PC-9 (cell line): ENCODE data around the gene CAP2. TPM values are rescaled to one million over a fixed set of nuclear protein-coding genes. Genes with fewer than 3 reads are reported as not detected.

ENCODE experiments used
- BruUV-seq: library from RNA; stranded (reverse); fragments of 400-500 nt; replicated peaks from 2 replicates; lab custom pipeline; 2021; lab: Mats Ljungman, UMichigan
- CTCF ChIA-PET: fragments of 300-600 bp; sonication (Branson Sonifier 250); formaldehyde crosslinking; loops from one replicate; lab custom pipeline; 2022; ENCODE audit warnings: antibody characterized with exemption; lab: Charles Lee
- POLR2A ChIA-PET: fragments of 300-600 bp; sonication (Branson Sonifier 250); formaldehyde crosslinking; loops from one replicate; lab custom pipeline; 2022; ENCODE audit warnings: antibody characterized with exemption; ENCODE audit not compliant: unreplicated experiment; lab: Charles Lee
- DNase-seq, 2 experiments: peaks; one replicate each; pipeline versions ENCODE4 v3.0.0 to v3.0.0-alpha.2; 2015 to 2022; ENCODE audit warnings: mixed read lengths in 1 of 2
- H2AFZ ChIP-seq: fragments of 200-600 bp; sonication (generic); 2 replicates; pipeline ENCODE4 v1.8.1; 2017; ENCODE audit warnings: antibody characterized with exemption
- H3F3A ChIP-seq: fragments of 200-600 bp; sonication (generic); 2 replicates; pipeline ENCODE4 v1.8.1; 2017; ENCODE audit warnings: antibody characterized with exemption, mild to moderate bottlenecking, low read depth; ENCODE audit not compliant: insufficient read depth
- H3K27ac ChIP-seq: fragments of 200-600 bp; sonication (generic); 2 replicates; pipeline ENCODE4 v1.6.1; 2016; ENCODE audit warnings: mixed run types
- H3K27me3 ChIP-seq: fragments of 200-600 bp; sonication (generic); 2 replicates; pipeline ENCODE4 v1.6.1; 2016; ENCODE audit warnings: low read depth, mixed run types; ENCODE audit not compliant: insufficient read depth
- H3K36me3 ChIP-seq: fragments of 200-600 bp; sonication (generic); 2 replicates; pipeline ENCODE4 v1.6.1; 2016; ENCODE audit warnings: low read depth, mixed run types
- H3K4me1 ChIP-seq: fragments of 200-600 bp; sonication (generic); replicated peaks from 2 replicates; pipeline ENCODE4 v1.6.1; 2016; ENCODE audit warnings: mixed run types; ENCODE audit not compliant: insufficient read depth
- H3K4me2 ChIP-seq: fragments of 200-600 bp; sonication (generic); 2 replicates; pipeline ENCODE4 v1.6.1; 2017; ENCODE audit warnings: mixed run types
- H3K4me3 ChIP-seq: fragments of 200-600 bp; sonication (generic); 2 replicates; pipeline ENCODE4 v1.6.1; 2016; ENCODE audit warnings: mixed run types
- H3K79me2 ChIP-seq: fragments of 200-600 bp; sonication (generic); 2 replicates; pipeline ENCODE4 v1.6.1; 2017; ENCODE audit warnings: low read depth, mixed run types
- H3K9me2 ChIP-seq: fragments of 200-600 bp; sonication (generic); 2 replicates; pipeline ENCODE4 v1.8.1; 2017; ENCODE audit warnings: mild to moderate bottlenecking; ENCODE audit not compliant: insufficient read depth
- H3K9me3 ChIP-seq: fragments of 200-600 bp; sonication (generic); 2 replicates; pipeline ENCODE4 v1.8.1; 2016; ENCODE audit warnings: low read depth; ENCODE audit not compliant: insufficient read depth
- H4K20me1 ChIP-seq: fragments of 200-600 bp; sonication (generic); 2 replicates; pipeline ENCODE4 v1.8.1; 2017; ENCODE audit not compliant: insufficient read depth
- EZH2 ChIP-seq: fragments of 200-600 bp; sonication (generic); IDR thresholded peaks from 2 replicates; pipeline ENCODE4 v1.8.0; 2017; ENCODE audit warnings: antibody characterized with exemption, low read depth
- intact Hi-C: fragments of 100-400 bp; cut with micrococcal nuclease; formaldehyde crosslinking; loops from one replicate; pipeline ENCODE4 v1.10.0; 2022; ENCODE audit not compliant: unreplicated experiment
- total RNA-seq: library from RNA; stranded (reverse); gene quantifications from 2 replicates; pipeline ENCODE4 v1.2.3, GENCODE V29; 2021
- TF ChIP-seq, protein P1 (sequence below): fragments of 200-600 bp; sonication (generic); conservative IDR thresholded peaks from 2 replicates; pipeline ENCODE4 v1.6.1; 2017; ENCODE audit warnings: mixed run types, antibody characterized with exemption, mild to moderate bottlenecking, moderate library complexity

Gene CAP2
- total RNA-seq, 1 experiment from 2014 or later = 12.0 TPM

- Histone ChIP-seq H3K27me3 (no peaks in the 10 kb centered on the region), H3K4me1 (no peaks in the 10 kb centered on the region), H4K20me1 (no peaks in the 10 kb centered on the region), H3K4me3 (no peak overlapping the region), H3K79me2 (no peaks in the 10 kb centered on the region), H3K4me2 (no peak overlapping the region), H3K27ac (no peak overlapping the region), H3K9me2 (no peaks in the 10 kb centered on the region), H3K9me3 (no peaks in the 10 kb centered on the region), H3F3A (peaks cover 3% of the 10 kb centered on the region; the same call in 1 of the 2 replicates), H2AFZ (no peak overlapping the region), H3K36me3 (0 out of 2 replicates have a peak, but pooled peaks cover 5% of the 10 kb centered on the region)
- ChIA-PET POLR2A (interaction anchor here (0.7 kb wide), 1 partner anchor 144 kb away, joined by 3 read pairs; no protein-coding TSS in a partner anchor), CTCF (no interaction called here)
- intact Hi-C loops = no loop called here
- DNase-seq = no peak
- no TSS peak for BruUV-seq
- TF ChIP-seq, protein P1, sequence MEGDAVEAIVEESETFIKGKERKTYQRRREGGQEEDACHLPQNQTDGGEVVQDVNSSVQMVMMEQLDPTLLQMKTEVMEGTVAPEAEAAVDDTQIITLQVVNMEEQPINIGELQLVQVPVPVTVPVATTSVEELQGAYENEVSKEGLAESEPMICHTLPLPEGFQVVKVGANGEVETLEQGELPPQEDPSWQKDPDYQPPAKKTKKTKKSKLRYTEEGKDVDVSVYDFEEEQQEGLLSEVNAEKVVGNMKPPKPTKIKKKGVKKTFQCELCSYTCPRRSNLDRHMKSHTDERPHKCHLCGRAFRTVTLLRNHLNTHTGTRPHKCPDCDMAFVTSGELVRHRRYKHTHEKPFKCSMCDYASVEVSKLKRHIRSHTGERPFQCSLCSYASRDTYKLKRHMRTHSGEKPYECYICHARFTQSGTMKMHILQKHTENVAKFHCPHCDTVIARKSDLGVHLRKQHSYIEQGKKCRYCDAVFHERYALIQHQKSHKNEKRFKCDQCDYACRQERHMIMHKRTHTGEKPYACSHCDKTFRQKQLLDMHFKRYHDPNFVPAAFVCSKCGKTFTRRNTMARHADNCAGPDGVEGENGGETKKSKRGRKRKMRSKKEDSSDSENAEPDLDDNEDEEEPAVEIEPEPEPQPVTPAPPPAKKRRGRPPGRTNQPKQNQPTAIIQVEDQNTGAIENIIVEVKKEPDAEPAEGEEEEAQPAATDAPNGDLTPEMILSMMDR = no peak
- no peak for TF ChIP-seq EZH2
These were observed 72.8 kb downstream of the CAP2 start for GRCh38 chr6:17466147-17466546.

- Histone ChIP-seq H3K27ac (no peak overlapping the region), H3K27me3 (no peaks in the 10 kb centered on the region), H3K4me1 (no peaks in the 10 kb centered on the region), H3F3A (peaks cover 3% of the 10 kb centered on the region; the same call in 1 of the 2 replicates), H3K9me2 (no peaks in the 10 kb centered on the region), H2AFZ (no peak overlapping the region), H3K79me2 (no peaks in the 10 kb centered on the region), H3K4me3 (no peak overlapping the region), H3K36me3 (0 out of 2 replicates have a peak, but pooled peaks cover 5% of the 10 kb centered on the region), H3K4me2 (no peak overlapping the region), H4K20me1 (no peaks in the 10 kb centered on the region), H3K9me3 (no peaks in the 10 kb centered on the region)
- ChIA-PET CTCF (no interaction called here), POLR2A (interaction anchor here (0.7 kb wide), 1 partner anchor 145 kb away, joined by 3 read pairs; no protein-coding TSS in a partner anchor)
- no TSS peak for BruUV-seq
- TF ChIP-seq, protein P1 = no peak
- TF ChIP-seq EZH2 = no peak
- no peak for DNase-seq
- intact Hi-C loops = no loop called here
These were observed 73.3 kb downstream of the CAP2 start for GRCh38 chr6:17466707-17467106.

DNA sequence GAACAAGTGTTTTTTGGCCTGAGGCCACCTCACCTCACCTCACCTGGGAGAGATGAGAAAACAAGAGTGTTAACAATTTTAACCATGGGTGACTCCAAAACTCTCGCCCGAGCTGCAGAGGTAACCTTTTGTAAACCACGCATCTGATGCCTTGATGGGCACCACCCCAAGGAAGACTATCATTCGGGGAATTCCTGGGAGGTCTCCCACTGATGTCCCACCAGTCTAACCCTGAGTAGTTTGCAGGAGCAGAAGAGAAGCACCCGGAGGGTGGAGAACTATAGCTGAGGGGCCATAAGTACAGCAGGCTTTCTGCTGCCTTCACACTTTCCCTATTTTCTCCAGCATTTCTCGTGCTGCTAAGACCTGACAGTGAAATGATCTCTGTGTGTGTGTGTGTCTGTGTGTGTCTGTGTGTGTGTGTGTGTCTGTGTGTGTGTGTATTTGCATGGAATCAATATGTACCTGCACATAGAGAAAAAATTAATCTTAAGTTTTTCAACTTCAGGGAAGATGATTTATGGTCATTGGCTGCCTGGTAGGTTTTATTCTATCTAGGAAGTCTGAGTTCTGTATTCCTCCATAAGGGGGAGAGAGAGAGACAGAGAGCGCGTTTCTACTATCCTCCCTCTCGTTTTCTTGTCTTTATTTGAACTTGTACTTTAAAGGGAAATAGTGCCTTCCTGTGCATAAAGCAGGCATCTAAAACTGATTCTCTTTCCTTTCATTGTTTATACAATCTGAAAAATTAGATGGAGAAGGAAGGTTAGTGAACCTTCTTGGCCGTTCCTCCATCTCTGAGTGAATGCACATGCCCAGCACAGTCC, 75.8 kb downstream of the CAP2 start:
- Histone ChIP-seq H3K4me1 (no peaks in the 10 kb centered on the region), H3K36me3 (no peaks in the 10 kb centered on the region), H3F3A (peaks cover 3% of the 10 kb centered on the region; the same call in 1 of the 2 replicates), H3K4me2 (no peak overlapping the region), H3K4me3 (no peak overlapping the region), H3K79me2 (no peaks in the 10 kb centered on the region), H3K9me3 (no peaks in the 10 kb centered on the region), H3K27ac (no peak overlapping the region), H3K27me3 (no peaks in the 10 kb centered on the region), H2AFZ (no peak overlapping the region), H4K20me1 (no peaks in the 10 kb centered on the region), H3K9me2 (no peaks in the 10 kb centered on the region)
- no TSS peak for BruUV-seq
- intact Hi-C loops = no loop called here
- POLR2A ChIA-PET = no interaction called here
- no peak for DNase-seq
- CTCF ChIA-PET = no interaction called here
- TF ChIP-seq, protein P1 = no peak
- no peak for TF ChIP-seq EZH2
